ENCODE measurements around the gene NHERF1. TPM values are rescaled to one million over a fixed set of nuclear protein-coding genes. Genes with fewer than 3 reads are reported as not detected.

The NHERF1 gene
- total and polyA plus RNA-seq, 9 of the 15 experiments (the other 6 are each of a cell fraction or from before 2014, with no cell fraction given): 11.4 to 79.9 (median 36.9) TPM

DNA sequence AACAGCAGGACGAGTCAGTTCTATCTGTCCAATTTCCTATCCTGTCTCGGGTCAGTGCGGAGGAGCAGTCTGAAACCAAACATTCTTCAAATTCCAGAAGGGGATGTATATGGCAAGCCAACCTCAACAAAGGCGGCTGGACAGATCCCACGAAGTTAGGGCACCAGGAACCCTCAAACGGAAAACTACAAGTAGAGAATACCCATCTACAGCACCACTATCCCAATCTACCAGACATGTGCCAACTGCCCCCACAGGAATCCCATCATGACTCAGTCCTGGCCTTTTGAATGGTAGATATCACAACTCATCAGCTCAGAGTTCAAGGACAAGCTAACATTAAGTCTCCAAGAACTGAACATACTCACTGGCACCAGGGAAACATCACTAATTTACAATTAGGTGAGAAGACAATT, 25.5 kb downstream of the NHERF1 start:
- no peak for DNase-seq (ENCODE audit: extremely low read depth in 1 of 4, low spot score in 3 of 4)
- H3K36me3 ChIP-seq (ENCODE audit: control insufficient read depth, insufficient read depth, low read length): peaks cover 62% of the 10 kb centered on the region
- H3K79me2 ChIP-seq (ENCODE audit: control insufficient read depth, insufficient read depth, low read length): peaks cover 31% of the 10 kb centered on the region
- no peak overlapping the region for H3K9ac ChIP-seq (ENCODE audit: insufficient read depth in 1 of 2, low read depth in 2 of 2, low read length in 2 of 2)
- no peak for ATAC-seq
- no peak overlapping the region for H3K4me2 ChIP-seq (ENCODE audit: insufficient read depth, low read length)
- TF ChIP-seq, protein P1, sequence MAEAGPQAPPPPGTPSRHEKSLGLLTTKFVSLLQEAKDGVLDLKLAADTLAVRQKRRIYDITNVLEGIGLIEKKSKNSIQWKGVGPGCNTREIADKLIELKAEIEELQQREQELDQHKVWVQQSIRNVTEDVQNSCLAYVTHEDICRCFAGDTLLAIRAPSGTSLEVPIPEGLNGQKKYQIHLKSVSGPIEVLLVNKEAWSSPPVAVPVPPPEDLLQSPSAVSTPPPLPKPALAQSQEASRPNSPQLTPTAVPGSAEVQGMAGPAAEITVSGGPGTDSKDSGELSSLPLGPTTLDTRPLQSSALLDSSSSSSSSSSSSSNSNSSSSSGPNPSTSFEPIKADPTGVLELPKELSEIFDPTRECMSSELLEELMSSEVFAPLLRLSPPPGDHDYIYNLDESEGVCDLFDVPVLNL (CRISPR knock-in tag; IDR thresholded peaks at IDR 0.05; ENCODE audit: low read depth): no peak
- no peak for TF ChIP-seq RBM22 (IDR thresholded peaks at IDR 0.05; ENCODE audit: low read depth, low read length, poor library complexity, severe bottlenecking)
- no peak for TF ChIP-seq BRD9 (IDR thresholded peaks at IDR 0.05; ENCODE audit: low read depth, partially characterized antibody)
- TF ChIP-seq, protein P2, sequence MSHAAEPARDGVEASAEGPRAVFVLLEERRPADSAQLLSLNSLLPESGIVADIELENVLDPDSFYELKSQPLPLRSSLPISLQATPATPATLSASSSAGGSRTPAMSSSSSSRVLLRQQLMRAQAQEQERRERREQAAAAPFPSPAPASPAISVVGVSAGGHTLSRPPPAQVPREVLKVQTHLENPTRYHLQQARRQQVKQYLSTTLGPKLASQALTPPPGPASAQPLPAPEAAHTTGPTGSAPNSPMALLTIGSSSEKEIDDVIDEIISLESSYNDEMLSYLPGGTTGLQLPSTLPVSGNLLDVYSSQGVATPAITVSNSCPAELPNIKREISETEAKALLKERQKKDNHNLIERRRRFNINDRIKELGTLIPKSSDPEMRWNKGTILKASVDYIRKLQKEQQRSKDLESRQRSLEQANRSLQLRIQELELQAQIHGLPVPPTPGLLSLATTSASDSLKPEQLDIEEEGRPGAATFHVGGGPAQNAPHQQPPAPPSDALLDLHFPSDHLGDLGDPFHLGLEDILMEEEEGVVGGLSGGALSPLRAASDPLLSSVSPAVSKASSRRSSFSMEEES (CRISPR knock-in tag; IDR thresholded peaks at IDR 0.05): no peak
- TF ChIP-seq FOXM1 (IDR thresholded peaks at IDR 0.05; ENCODE audit: low read depth): no peak
- no peak for TF ChIP-seq FOXM1 (CRISPR knock-in tag; IDR thresholded peaks at IDR 0.05; ENCODE audit: low read depth)
- TF ChIP-seq SMARCA5 (IDR thresholded peaks at IDR 0.05): no peak
- no peak for TF ChIP-seq ZNF561 (CRISPR knock-in tag; conservative IDR thresholded peaks at IDR 0.05)
- no peak for TF ChIP-seq SNIP1 (IDR thresholded peaks at IDR 0.05; ENCODE audit: low read depth)
- TF ChIP-seq RHOXF2B (CRISPR knock-in tag; conservative IDR thresholded peaks at IDR 0.05): no peak
- TF ChIP-seq ARID1B (IDR thresholded peaks at IDR 0.05): no peak
- TF ChIP-seq BRCA1 (IDR thresholded peaks at IDR 0.05): no peak
- TF ChIP-seq BRCA1 (CRISPR knock-in tag; IDR thresholded peaks at IDR 0.05): no peak
- TF ChIP-seq ZFP30 (CRISPR knock-in tag; IDR thresholded peaks at IDR 0.05; ENCODE audit: borderline replicate concordance): no peak
- no peak for TF ChIP-seq ZNF41 (CRISPR knock-in tag; conservative IDR thresholded peaks at IDR 0.05)
- TF ChIP-seq, protein P3, sequence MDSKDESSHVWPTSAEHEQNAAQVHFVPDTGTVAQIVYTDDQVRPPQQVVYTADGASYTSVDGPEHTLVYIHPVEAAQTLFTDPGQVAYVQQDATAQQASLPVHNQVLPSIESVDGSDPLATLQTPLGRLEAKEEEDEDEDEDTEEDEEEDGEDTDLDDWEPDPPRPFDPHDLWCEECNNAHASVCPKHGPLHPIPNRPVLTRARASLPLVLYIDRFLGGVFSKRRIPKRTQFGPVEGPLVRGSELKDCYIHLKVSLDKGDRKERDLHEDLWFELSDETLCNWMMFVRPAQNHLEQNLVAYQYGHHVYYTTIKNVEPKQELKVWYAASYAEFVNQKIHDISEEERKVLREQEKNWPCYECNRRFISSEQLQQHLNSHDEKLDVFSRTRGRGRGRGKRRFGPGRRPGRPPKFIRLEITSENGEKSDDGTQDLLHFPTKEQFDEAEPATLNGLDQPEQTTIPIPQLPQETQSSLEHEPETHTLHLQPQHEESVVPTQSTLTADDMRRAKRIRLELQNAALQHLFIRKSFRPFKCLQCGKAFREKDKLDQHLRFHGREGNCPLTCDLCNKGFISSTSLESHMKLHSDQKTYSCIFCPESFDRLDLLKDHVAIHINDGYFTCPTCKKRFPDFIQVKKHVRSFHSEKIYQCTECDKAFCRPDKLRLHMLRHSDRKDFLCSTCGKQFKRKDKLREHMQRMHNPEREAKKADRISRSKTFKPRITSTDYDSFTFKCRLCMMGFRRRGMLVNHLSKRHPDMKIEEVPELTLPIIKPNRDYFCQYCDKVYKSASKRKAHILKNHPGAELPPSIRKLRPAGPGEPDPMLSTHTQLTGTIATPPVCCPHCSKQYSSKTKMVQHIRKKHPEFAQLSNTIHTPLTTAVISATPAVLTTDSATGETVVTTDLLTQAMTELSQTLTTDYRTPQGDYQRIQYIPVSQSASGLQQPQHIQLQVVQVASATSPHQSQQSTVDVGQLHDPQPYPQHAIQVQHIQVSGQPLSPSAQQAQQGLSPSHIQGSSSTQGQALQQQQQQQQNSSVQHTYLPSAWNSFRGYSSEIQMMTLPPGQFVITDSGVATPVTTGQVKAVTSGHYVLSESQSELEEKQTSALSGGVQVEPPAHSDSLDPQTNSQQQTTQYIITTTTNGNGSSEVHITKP (IDR thresholded peaks at IDR 0.05; ENCODE audit: partially characterized antibody): no peak
- no peak for TF ChIP-seq ZFX (CRISPR knock-in tag; IDR thresholded peaks at IDR 0.05)
- TF ChIP-seq NR4A1 (CRISPR knock-in tag; IDR thresholded peaks at IDR 0.05): no peak
- TF ChIP-seq NR4A1 (tag; IDR thresholded peaks at IDR 0.05): no peak
- intact Hi-C loops (cut with micrococcal nuclease) (no loop called here), in situ Hi-C loops (cut with MboI) (no loop called here)
- POLR2A ChIA-PET: interaction anchor here (0.6 to 1.5 kb wide), 3 partner anchors 9 to 24 kb away, joined by 3 to 4 read pairs (median 3); no protein-coding TSS in a partner anchor
- no peak overlapping the region for H2AFZ ChIP-seq (ENCODE audit: low read depth, low read length)
- BruUV-seq (replicated peaks): no TSS peak
- peaks cover 12 to 14% of the 10 kb centered on the region in 2 experiments; a peak in 4 of 5 replicates for H3K4me1 ChIP-seq (replicated peaks in 1 of 2; ENCODE audit: control insufficient read depth in 2 of 2, insufficient read depth in 2 of 2, low read length in 2 of 2)
- H3K9me1 ChIP-seq (ENCODE audit: control insufficient read depth, insufficient read depth, low read length): no peaks in the 10 kb centered on the region
- no peaks in the 10 kb centered on the region for H3K27me3 ChIP-seq (ENCODE audit: control insufficient read depth in 2 of 2, insufficient read depth in 2 of 2, low read length in 2 of 2)
- 93% methylated on average over 6 of the region's 6 CpGs for WGBS (ENCODE audit: insufficient coverage, low coverage, missing lambda C conversion rate)
- FAIRE-seq: no peak
- CTCF ChIA-PET (ENCODE audit: low intra/inter-chr PET ratio): no interaction called here
- no peak overlapping the region for H3K4me3 ChIP-seq
- no peak overlapping the region for H3K27ac ChIP-seq (ENCODE audit: extremely low read depth, low read depth, low read length)
- H4K20me1 ChIP-seq (replicated peaks; ENCODE audit: control insufficient read depth, insufficient read depth, low read length): peaks cover 17% of the 10 kb centered on the region
- no peaks in the 10 kb centered on the region for H3K9me3 ChIP-seq (replicated peaks; ENCODE audit: control insufficient read depth, insufficient read depth, low read depth, low read length)
